GM21723 (cell line): ENCODE results near the gene RFXAP.

Source experiments
- ATAC-seq: cut with Tn5 transposase; IDR thresholded peaks from one replicate; pipeline ENCODE4 v1.9.1; 2021; ENCODE audit warnings: mild to moderate bottlenecking, moderate library complexity; ENCODE audit not compliant: unreplicated experiment

The RFXAP gene

GRCh38 chr13:36865265-36865664, 46.2 kb downstream of the RFXAP start:
- no peak for ATAC-seq

GRCh38 chr13:36866232-36866631, 47.2 kb downstream of the RFXAP start:
- no peak for ATAC-seq

GRCh38 chr13:36870050-36870692, 51.1 kb downstream of the RFXAP start:
- ATAC-seq: no peak

- no peak for ATAC-seq
Measured at GRCh38 chr13:36872621-36873020, 53.6 kb downstream of the RFXAP start.

- ATAC-seq: no peak
Measured at GRCh38 chr13:36875431-36875830, 56.4 kb downstream of the RFXAP start.

- ATAC-seq: no peak
Measured at GRCh38 chr13:36875961-36876360, 56.9 kb downstream of the RFXAP start.
